Tibial artery (tissue), 4 donors: ENCODE data around the gene GJC2.
"Not testable (repeated sequence)": the region's sequence is repeated elsewhere in the genome, so short reads cannot be mapped to it uniquely, and the experiment has no call there.

Experiments used
- DNase-seq, 2 donors: peaks; one replicate each; pipeline ENCODE4 v3.0.0-alpha.2; 2019
- H3K27ac ChIP-seq, 2 donors: fragments of 200-600 bp; sonication (generic) in 1 of 2; 1 replicate in 1 of 2; 2 replicates in 1 of 2; pipeline ENCODE4 v1.5.1; 2018 to 2019; ENCODE audit warnings: mild to moderate bottlenecking in 1 of 2
- H3K27me3 ChIP-seq, 2 donors: fragments of 200-600 bp; sonication (generic) in 1 of 2; one replicate each; pipeline versions ENCODE4 v1.5.1 to v1.6.0; 2016 to 2019
- H3K36me3 ChIP-seq, 3 donors: fragments of 200-600 bp; sonication (generic) in 2 of 3; one replicate each; pipeline ENCODE4 v1.5.1; 2016 to 2019; ENCODE audit warnings: mild to moderate bottlenecking in 2 of 3
- H3K4me1 ChIP-seq, 4 donors: fragments of 200-600 bp; sonication (generic) in 2 of 4; 1 replicate in 3 of 4; 2 replicates in 1 of 4; pipeline ENCODE4 v1.5.1; 2016 to 2019
- H3K4me3 ChIP-seq, 2 donors: fragments of 200-600 bp; sonication (generic) in 1 of 2; 1 replicate in 1 of 2; 2 replicates in 1 of 2; pipeline ENCODE4 v1.5.1; 2018 to 2019; ENCODE audit warnings: mild to moderate bottlenecking in 2 of 2
- H3K9me3 ChIP-seq, 3 donors: fragments of 200-600 bp; sonication (generic) in 1 of 3; one replicate each; pipeline ENCODE4 v1.5.1; 2016 to 2019
- intact Hi-C: fragments of 100-400 bp; cut with DNase I; formaldehyde crosslinking; loops from one replicate; pipeline ENCODE4 v1.15.0; 2023; ENCODE audit warnings: low total_unique reads
- TF ChIP-seq, protein P1 (sequence below), 2 experiments: fragments of 200-600 bp in 1 of 2; fragments of 450-650 bp in 1 of 2; IDR thresholded peaks; one replicate each; pipeline ENCODE4 v1.5.1; 2017 to 2019; ENCODE audit warnings: antibody characterized with exemption in 2 of 2, mild to moderate bottlenecking in 1 of 2, moderate library complexity in 1 of 2

GJC2 gene

DNA sequence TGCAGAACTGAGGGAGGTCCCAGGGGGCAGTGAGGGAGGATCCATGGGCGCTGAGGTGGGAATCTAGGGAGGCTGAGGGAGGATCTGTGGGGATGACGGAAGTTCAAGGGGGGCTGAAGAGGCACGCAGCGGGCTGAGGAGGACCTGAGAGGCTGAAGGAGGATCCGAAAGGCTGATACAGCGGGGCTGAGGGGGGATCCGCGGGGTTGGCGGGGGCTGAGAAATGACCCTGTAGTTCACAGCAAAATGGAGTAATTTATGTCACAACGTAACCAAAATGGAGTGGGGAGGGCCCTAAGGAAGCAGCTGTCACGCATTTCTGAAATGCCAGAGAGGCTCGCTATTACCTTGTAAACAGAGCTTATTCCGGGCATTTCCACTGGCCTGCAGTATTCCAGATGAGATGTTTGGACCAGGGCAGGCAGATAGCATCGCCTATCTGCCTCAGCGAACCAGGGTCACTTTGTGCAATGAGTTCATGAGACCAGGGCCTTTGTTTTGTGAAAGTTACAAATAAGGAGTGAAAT lies 39.7 kb upstream of the GJC2 start:
- peaks cover 0 to 27% (median 21%) of the 10 kb centered on the region in 3 donors for H3K36me3 ChIP-seq

DNA sequence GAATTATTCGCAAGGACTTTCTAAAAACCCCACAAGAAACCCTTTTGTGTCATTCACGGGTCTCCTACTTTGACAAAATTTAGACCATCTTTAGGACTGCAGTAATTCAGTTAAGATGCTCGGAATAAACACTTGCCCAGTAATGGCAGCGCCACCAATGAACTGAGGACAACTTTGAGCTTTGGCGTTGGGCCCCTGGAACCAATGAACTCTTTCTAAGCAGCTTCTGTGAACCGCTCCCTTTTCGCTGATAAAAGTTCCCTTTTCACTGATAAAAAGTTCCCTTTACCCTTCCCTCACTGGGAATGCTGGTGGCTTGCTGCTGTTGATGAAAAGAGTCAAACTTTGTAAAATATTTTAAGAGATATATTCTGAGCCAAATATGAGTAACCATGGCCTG lies 39.2 kb upstream of the GJC2 start:
- Histone ChIP-seq H3K27ac (peak overlapping the region; percentile 92 to 95), H3K9me3 (no peaks in the 10 kb centered on the region), H3K4me1 (peaks cover 0 to 23% (median 19%) of the 10 kb centered on the region in 4 donors), H3K27me3 (no peaks in the 10 kb centered on the region), H3K36me3 (peaks cover 0 to 24% (median 21%) of the 10 kb centered on the region in 3 donors), H3K4me3 (peak overlapping the region; percentile 68 to 81)
- TF ChIP-seq, protein P1, sequence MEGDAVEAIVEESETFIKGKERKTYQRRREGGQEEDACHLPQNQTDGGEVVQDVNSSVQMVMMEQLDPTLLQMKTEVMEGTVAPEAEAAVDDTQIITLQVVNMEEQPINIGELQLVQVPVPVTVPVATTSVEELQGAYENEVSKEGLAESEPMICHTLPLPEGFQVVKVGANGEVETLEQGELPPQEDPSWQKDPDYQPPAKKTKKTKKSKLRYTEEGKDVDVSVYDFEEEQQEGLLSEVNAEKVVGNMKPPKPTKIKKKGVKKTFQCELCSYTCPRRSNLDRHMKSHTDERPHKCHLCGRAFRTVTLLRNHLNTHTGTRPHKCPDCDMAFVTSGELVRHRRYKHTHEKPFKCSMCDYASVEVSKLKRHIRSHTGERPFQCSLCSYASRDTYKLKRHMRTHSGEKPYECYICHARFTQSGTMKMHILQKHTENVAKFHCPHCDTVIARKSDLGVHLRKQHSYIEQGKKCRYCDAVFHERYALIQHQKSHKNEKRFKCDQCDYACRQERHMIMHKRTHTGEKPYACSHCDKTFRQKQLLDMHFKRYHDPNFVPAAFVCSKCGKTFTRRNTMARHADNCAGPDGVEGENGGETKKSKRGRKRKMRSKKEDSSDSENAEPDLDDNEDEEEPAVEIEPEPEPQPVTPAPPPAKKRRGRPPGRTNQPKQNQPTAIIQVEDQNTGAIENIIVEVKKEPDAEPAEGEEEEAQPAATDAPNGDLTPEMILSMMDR (IDR thresholded peaks at IDR 0.05), result no peak
- intact Hi-C loops, result no loop called here
- DNase-seq, result no peak

More for the DNA sequence above, 39.7 kb upstream of the GJC2 start:
- Histone ChIP-seq H3K4me3 (peak overlapping the region; percentile 68 to 81), H3K9me3 (no peaks in the 10 kb centered on the region), H3K4me1 (peaks cover 0 to 23% (median 19%) of the 10 kb centered on the region in 4 donors), H3K27me3 (no peaks in the 10 kb centered on the region), H3K27ac (peak overlapping the region; percentile 92 to 95)
- DNase-seq, result no peak
- intact Hi-C loops, result loop anchor here (10.0 kb wide), 1 partner anchor 55 kb away; the partner anchor contains the start of gene IBA57
- TF ChIP-seq, protein P1 (IDR thresholded peaks at IDR 0.05), result no peak

DNA sequence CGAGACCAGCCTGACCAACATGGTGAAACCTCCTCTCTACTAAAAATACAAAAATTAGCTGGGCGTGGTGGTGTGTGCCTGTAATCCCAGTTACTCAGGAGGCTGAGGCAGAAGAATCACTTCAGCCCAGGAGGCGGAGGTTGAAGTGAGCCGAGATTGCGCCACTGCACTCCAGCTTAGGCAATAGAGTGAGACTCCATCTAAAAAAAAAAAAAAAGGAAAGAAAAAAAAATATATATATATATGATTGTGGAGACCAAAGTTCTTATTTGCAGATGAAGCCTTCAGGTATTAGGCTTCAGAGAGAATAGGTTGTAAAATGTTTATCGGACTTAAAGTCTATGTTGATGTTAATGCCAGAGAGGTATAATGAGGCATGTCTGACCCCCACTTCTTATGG lies 38.4 kb upstream of the GJC2 start:
- H3K27ac ChIP-seq, DNase-seq, intact Hi-C loops: not testable (repeated sequence)

DNA sequence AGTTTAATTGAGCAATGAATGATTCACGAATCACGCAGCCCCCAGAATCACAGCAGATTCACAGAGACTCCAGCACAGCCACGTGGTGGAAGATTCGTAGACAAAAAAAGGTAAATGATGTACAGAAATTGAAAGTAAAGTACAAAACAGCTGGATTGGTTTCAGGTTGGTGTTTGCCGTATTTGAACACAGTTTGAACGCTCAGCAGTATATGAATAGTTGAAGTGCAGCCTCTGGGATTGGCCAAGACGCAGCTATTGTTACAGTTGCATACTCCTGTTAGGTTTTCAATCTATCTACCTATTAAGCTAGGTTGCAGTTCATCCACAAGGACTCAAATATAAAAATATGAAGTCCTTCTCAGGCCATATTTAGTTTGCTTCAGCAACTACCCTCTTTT lies 37.6 kb upstream of the GJC2 start:
- Histone ChIP-seq H3K36me3 (peaks cover 0 to 8% (median 7%) of the 10 kb centered on the region in 3 donors), H3K4me1 (peaks cover 0 to 23% (median 19%) of the 10 kb centered on the region in 4 donors), H3K4me3 (no peak overlapping the region), H3K27ac (no peak overlapping the region), H3K27me3 (no peaks in the 10 kb centered on the region), H3K9me3 (no peaks in the 10 kb centered on the region)
- DNase-seq, result no peak
- intact Hi-C loops, result no loop called here
- TF ChIP-seq, protein P1 (IDR thresholded peaks at IDR 0.05), result no peak

More for the DNA sequence above, 38.4 kb upstream of the GJC2 start:
- H3K27me3 ChIP-seq, H3K4me3 ChIP-seq, H3K9me3 ChIP-seq: not testable (repeated sequence)
- Histone ChIP-seq H3K4me1 (peaks cover 0 to 23% (median 19%) of the 10 kb centered on the region in 4 donors), H3K36me3 (peaks cover 0 to 16% (median 14%) of the 10 kb centered on the region in 3 donors)

DNA sequence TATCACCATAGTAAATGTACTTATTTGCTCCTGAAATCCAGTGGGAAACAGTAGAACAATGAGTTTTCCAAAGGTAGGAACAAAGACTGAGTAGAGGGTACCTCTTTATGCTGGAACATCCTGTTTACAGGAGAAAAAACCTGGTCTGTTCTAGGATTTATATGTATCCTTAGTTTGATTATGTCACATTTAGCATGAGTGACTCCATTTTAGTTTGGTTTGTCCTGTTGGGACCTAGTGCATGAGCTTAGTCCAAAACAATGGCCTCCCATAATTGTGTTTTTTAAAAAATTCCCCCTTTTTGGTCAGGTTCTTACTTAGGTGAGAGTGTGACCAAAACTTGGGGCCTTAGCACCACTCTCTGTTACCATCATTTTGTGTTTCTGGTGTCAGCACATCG lies 37.1 kb upstream of the GJC2 start:
- H3K9me3 ChIP-seq, result no peaks in the 10 kb centered on the region
- H3K4me3 ChIP-seq, result no peak overlapping the region
- no peak for DNase-seq
- intact Hi-C loops, result no loop called here
- no peaks in the 10 kb centered on the region for H3K27me3 ChIP-seq
- H3K36me3 ChIP-seq, result peaks cover 0 to 3% (median 3%) of the 10 kb centered on the region in 3 donors
- peaks cover 0 to 23% (median 17%) of the 10 kb centered on the region in 4 donors for H3K4me1 ChIP-seq
- no peak overlapping the region for H3K27ac ChIP-seq
- TF ChIP-seq, protein P1 (IDR thresholded peaks at IDR 0.05), result no peak

DNA sequence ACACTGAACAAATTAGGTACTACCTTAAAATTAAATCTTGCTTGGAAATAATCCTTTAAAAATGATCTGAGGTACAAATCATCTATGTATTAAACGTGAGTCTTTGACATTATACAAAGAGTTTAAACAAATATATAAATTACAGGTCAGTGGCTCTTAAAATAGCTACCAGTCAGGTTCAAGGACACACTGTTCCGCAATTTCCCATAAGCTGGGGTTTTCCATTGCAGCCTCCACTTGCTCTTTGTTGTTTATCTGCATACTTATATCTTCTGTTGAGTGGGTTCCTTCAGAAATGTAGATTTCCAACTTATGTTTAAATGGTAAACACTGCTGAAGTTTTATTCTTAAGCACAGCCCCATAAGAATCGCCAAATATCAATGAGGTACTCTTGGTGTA lies 34.9 kb upstream of the GJC2 start:
- TF ChIP-seq, protein P1 (IDR thresholded peaks at IDR 0.05), result no peak
- H3K4me1 ChIP-seq, result peaks cover 0 to 13% (median 5%) of the 10 kb centered on the region in 4 donors
- H3K4me3 ChIP-seq, result no peak overlapping the region
- no peaks in the 10 kb centered on the region for H3K9me3 ChIP-seq
- no peaks in the 10 kb centered on the region for H3K27me3 ChIP-seq
- intact Hi-C loops, result no loop called here
- H3K27ac ChIP-seq, result no peak overlapping the region
- H3K36me3 ChIP-seq, result no peaks in the 10 kb centered on the region
- DNase-seq, result no peak
